ENCODE results near the gene FADS3. TPM values are rescaled to one million over a fixed set of nuclear protein-coding genes. Genes with fewer than 3 reads are reported as not detected.
A peak's percentile ranks its signal among the peaks of the same experiment; 100 is the strongest.

FADS3 gene
- total RNA-seq, 4 donors from 2014 or later: 135 to 327 (median 205) TPM

DNA sequence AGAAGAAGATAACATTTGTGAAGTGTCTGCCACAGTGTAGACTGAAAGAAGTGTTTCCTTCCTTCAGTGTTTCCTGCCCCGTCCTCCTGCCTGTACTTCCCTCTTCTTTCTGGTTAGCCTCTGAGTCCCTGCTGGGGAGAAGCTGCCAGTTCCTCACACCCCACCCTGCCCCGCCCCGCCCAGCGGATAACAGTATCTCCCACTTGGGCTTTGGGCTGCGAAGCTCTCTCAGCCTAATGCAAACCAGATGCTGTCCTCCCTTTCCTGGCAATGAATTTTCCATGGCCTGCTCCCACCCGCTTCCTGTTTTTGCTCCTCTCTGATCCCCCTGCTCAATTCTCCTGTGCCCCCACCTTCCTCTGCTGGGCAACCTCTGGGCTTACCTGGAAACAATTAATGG is 31.2 kb upstream of the FADS3 start:
- Histone ChIP-seq H3K36me3 (no peaks in the 10 kb centered on the region), H3K27ac (peak overlapping the region; percentile 58 to 95 (median 88)), H3K9me3 (no peaks in the 10 kb centered on the region), H3K4me3 (no peak overlapping the region), H3K4me1 (peaks cover 0 to 65% (median 26%) of the 10 kb centered on the region in 4 donors), H3K27me3 (no peaks in the 10 kb centered on the region)
- TF ChIP-seq POLR2A (IDR thresholded peaks at IDR 0.05) (peak in 1 of 2 donors; percentile 25), CTCF (IDR thresholded peaks at IDR 0.05) (no peak), EP300 (IDR thresholded peaks at IDR 0.05) (peak in 1 of 2 donors; percentile 82)
- peak; percentile 87 to 92 for DNase-seq (ENCODE audit: low spot score in 2 of 2)
- 40 to 46% methylated on average over 6 of the region's 6 CpGs for WGBS, 2 donors

DNA sequence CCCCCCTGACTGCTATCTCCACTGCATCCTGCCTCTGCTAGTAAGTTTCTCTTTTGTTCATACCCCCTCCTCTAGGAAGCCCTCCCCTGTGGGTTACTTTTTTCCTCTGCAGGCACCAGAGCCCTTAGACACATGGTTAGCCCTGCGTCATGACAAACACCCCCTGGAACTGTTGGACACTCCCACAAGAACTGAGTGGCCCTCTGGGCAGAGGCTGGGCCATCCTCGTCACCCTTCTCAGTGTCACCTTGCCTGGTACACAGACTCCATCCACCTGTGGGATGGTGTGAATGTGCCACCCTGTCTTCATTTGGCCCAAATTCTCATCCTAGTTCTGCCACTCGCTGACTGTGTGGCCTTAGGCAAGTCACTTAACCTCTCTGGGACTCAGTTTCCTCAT is 30.1 kb upstream of the FADS3 start:
- Histone ChIP-seq H3K4me3 (no peak overlapping the region), H3K9me3 (no peaks in the 10 kb centered on the region), H3K4me1 (peaks cover 0 to 65% (median 26%) of the 10 kb centered on the region in 4 donors), H3K36me3 (no peaks in the 10 kb centered on the region), H3K27me3 (no peaks in the 10 kb centered on the region), H3K27ac (peak overlapping the region in 2 of 4 donors; percentile 94 to 95)
- TF ChIP-seq POLR2A (IDR thresholded peaks at IDR 0.05) (no peak), CTCF (IDR thresholded peaks at IDR 0.05) (no peak), EP300 (IDR thresholded peaks at IDR 0.05) (no peak)
- WGBS, 2 donors: 82 to 83% methylated on average over 3 of the region's 3 CpGs
- no peak for DNase-seq (ENCODE audit: low spot score in 2 of 2)

DNA sequence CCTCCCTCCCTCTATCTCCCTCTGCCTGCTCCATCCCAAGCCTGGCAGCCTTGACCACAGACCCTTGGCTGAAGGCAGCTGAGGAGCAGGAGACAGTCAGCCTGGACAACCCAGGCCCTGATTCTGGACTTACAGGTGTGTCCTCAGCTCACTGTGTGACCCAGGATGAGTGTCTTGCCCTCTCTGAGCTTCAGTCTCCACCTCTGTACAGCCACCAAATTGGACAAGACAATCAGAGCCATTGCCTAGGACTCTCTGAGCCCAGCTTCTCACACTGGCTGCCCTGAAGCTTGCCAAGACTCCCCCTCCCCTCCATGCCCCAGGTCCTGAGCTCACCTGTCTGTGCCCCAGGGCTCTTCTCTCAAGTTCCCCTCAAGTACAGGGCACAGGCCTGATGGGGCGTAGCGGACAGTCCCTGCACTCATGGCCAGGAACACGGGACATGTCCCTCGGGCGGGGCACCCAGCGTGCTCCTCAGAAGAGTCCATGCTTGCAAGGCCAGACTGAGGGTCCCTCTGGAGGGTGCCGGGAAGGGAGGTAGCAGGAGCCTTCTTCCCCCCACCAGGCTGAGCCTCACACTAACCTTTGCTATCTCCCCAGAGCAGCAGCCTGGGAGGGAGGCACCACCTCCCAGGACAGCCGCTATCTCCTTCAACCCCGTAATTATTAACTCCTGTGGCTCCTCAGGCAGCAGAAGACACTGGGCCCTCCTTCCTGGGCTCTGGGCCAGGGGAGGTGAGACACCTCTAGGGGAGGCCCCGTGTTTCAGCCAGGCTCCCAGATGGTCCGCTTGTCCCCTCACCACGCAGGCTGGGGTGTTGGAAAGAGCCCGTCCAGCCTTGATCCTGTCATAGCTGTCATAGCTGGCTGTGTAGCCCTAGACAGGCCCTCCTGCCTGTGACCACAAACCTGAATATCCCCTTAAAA is 28.6 kb upstream of the FADS3 start:
- WGBS, 2 donors: 63 to 80% methylated on average over 7 to 9 of the region's 13 CpGs
- H3K27me3 ChIP-seq: no peaks in the 10 kb centered on the region
- DNase-seq (ENCODE audit: low spot score in 2 of 2): no peak

DNA sequence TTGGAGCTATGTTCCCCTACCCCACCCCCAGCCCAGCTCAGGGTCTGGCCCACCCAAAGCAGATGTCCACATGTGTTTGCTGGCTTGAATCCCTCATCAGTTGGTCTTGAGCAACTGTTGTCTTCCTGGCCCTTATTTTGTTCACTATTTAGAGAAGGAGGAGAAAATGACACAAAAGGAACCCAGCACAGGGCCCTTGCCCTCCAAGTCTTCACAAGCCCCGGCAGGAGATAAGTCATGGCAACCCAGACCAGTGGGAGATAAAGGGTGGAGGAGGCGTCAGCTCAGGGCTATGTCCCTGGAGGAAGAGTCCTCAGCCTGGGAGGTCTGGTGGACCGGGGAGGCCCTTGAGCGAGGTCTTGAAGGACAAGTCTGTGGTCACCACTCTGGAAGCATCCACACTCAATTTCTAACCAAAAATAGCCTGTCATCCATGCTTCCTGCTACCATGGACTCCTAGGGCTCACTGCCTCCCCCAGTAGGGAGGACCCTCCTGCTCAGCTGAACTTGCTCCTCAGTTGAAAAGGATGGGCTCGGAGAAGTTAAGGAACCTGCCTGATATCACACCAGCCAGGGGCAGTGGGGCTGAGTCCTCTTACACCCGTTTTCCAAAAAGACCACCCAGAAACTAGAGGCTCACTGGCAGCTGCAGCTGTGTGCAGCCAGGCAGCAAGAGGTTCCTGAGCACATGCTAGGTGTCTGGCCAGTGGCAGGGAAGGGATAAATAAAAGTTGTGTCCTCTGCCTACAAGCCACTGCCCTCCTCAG is 27.8 kb upstream of the FADS3 start:
- peak in 1 of 2 donors; percentile 55 for DNase-seq (ENCODE audit: low spot score in 2 of 2)
- Histone ChIP-seq H3K36me3 (no peaks in the 10 kb centered on the region), H3K27ac (peak overlapping the region; percentile 26 to 95 (median 62)), H3K27me3 (no peaks in the 10 kb centered on the region), H3K4me1 (peaks cover 0 to 78% (median 27%) of the 10 kb centered on the region in 4 donors), H3K4me3 (no peak overlapping the region), H3K9me3 (no peaks in the 10 kb centered on the region)
- TF ChIP-seq EP300 (IDR thresholded peaks at IDR 0.05) (no peak), POLR2A (IDR thresholded peaks at IDR 0.05) (no peak), CTCF (IDR thresholded peaks at IDR 0.05) (no peak)
- 53 to 56% methylated on average over 6 of the region's 6 CpGs for WGBS, 2 donors

More for the DNA sequence above, 28.6 kb upstream of the FADS3 start:
- Histone ChIP-seq H3K4me1 (peaks cover 0 to 74% (median 29%) of the 10 kb centered on the region in 4 donors), H3K36me3 (no peaks in the 10 kb centered on the region), H3K27ac (peak overlapping the region in 3 of 4 donors; percentile 50 to 95 (median 92)), H3K9me3 (no peaks in the 10 kb centered on the region), H3K4me3 (no peak overlapping the region)
- no peak for TF ChIP-seq EP300 (IDR thresholded peaks at IDR 0.05)
- TF ChIP-seq CTCF (IDR thresholded peaks at IDR 0.05): no peak
- no peak for TF ChIP-seq POLR2A (IDR thresholded peaks at IDR 0.05)

Measured in tibial nerve (tissue), 4 donors.